Bronchial epithelial cell (primary cell): ENCODE results near the gene DTX4. TPM values are rescaled to one million over a fixed set of nuclear protein-coding genes. Genes with fewer than 3 reads are reported as not detected.

ENCODE experiments used
- DNase-seq: peaks from one replicate; pipeline ENCODE4 v3.0.0-alpha.2; 2010; ENCODE audit warnings: low read depth
- FAIRE-seq: peaks from 2 replicates; lab custom pipeline; 2011; peaks lifted over from hg19 to GRCh38; lab: Jason Lieb, UNC
- H3K27me3 ChIP-seq: 2 replicates; pipeline ENCODE4 v1.5.1; 2011; ENCODE audit warnings: low read length; ENCODE audit not compliant: control insufficient read depth, insufficient read depth
- H3K36me3 ChIP-seq: 2 replicates; pipeline ENCODE4 v1.5.1; 2011; ENCODE audit warnings: low read length; ENCODE audit not compliant: control insufficient read depth, insufficient read depth
- H3K4me3 ChIP-seq: 2 replicates; pipeline ENCODE4 v1.5.1; 2011; ENCODE audit warnings: mild to moderate bottlenecking, low read depth, low read length, control low read depth
- CTCF ChIP-seq: IDR thresholded peaks from 2 replicates; pipeline ENCODE4 v1.5.1; 2011; ENCODE audit warnings: mild to moderate bottlenecking, moderate library complexity, low read length, control low read depth, inconsistent platforms; ENCODE audit not compliant: insufficient read depth, severe bottlenecking
- total RNA-seq: library from RNA; depleted of rRNA; stranded (reverse); fragments of >200 nt; gene quantifications from 2 replicates; pipeline ENCODE4 v1.2.1, GENCODE V29; 2014

DTX4 gene
- total RNA-seq, 1 donor from 2014 or later = 2.4 TPM

GRCh38 chr11:59212744-59213631 lies 41.1 kb downstream of the DTX4 start, which contains the start of gene MPEG1:
Gene MPEG1 (minus strand): TSS chr11:59212927. CDS start chr11:59212865, 62 bp downstream.
- Histone ChIP-seq H3K4me3 (no peak within 1 kb of the TSS), H3K36me3 (no peaks in the 10 kb centered on the region), H3K27me3 (peaks cover 2% of the 10 kb centered on the region)
- TF ChIP-seq CTCF = no peak
- DNase-seq = no peak
- FAIRE-seq = no peak

DNA sequence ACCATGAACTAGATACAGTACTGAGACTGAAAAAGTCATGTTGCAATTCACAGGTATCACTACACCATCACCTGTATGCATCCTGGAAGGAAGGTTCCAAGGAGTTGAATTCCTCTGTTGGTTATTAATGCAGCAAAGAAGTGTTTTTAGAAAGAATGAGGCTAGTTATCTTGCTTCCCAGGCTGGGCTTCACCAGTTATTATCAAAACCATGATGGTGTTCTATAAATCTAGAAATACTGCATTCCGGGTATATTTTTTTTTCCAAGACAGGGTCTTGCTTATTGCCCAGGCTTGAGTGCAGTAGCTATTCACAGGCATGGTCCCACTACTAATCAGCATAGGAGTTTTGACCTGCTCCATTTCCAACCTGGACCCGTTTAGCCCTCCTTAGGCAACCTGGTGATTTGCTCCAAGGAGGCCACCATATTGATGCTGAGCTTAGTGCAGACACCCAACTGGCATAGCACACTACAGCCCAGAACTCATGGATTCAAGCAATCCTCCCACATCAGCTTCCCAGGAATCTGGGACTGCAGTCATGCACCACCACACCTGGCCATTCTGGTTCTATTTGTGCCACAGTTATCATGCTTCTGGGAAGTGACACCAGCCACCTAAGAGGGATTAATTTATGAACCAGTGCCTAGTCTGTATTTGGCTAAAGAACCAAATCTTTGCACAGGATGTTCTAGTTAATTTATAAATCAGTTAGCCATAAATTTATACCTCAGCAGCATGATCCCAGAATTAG lies 42.4 kb downstream of the DTX4 start:
- Histone ChIP-seq H3K36me3 (no peaks in the 10 kb centered on the region), H3K27me3 (peaks cover 2% of the 10 kb centered on the region), H3K4me3 (no peak overlapping the region)
- TF ChIP-seq CTCF = no peak
- FAIRE-seq = no peak
- DNase-seq = no peak

GRCh38 chr11:59216641-59217564 lies 45.0 kb downstream of the DTX4 start:
- no peak for TF ChIP-seq CTCF
- FAIRE-seq (no peak), DNase-seq (peak; percentile 81)
- Histone ChIP-seq H3K27me3 (peaks cover 2% of the 10 kb centered on the region), H3K36me3 (no peaks in the 10 kb centered on the region), H3K4me3 (no peak overlapping the region)

DNA sequence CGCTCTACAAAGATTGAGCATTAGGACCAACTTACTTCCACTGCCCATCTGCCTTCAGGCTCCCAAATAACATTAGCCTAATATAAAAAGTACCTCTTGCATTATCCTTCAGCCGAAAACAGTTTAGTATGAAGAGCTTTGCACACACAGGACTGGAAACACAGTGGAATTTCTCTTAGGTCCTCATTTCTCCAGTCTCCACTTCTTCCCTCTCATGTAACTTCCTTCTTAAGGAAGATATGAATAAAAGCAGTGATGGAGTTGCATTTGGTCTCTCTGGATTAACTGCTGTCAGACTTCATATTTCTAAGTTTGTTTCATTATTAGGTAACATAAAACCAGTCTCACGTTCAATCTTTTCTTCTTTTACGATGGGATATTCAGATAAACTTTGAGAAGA lies 46.4 kb downstream of the DTX4 start:
- DNase-seq (no peak), FAIRE-seq (no peak)
- Histone ChIP-seq H3K27me3 (peaks cover 2% of the 10 kb centered on the region), H3K36me3 (no peaks in the 10 kb centered on the region), H3K4me3 (no peak overlapping the region)
- no peak for TF ChIP-seq CTCF

GRCh38 chr11:59218893-59219292 lies 47.0 kb downstream of the DTX4 start:
- FAIRE-seq = no peak
- H3K36me3 ChIP-seq = no peaks in the 10 kb centered on the region

More at GRCh38 chr11:59218893-59219292, 47.0 kb downstream of the DTX4 start:
- TF ChIP-seq CTCF = no peak
- DNase-seq = no peak
- H3K4me3 ChIP-seq = no peak overlapping the region
- H3K27me3 ChIP-seq = peaks cover 2% of the 10 kb centered on the region
